Karpas-422 (cell line): Measurements from ENCODE around the gene TMEM43. TPM values are rescaled to one million over a fixed set of nuclear protein-coding genes. Genes with fewer than 3 reads are reported as not detected.

Experiments
- DNase-seq: peaks from one replicate; pipeline ENCODE4 v3.0.0-alpha.2; 2015
- H2AFZ ChIP-seq: fragments of 200-600 bp; sonication (generic); 2 replicates; pipeline ENCODE4 v1.6.1; 2014; ENCODE audit warnings: antibody characterized with exemption, low read length, mixed read lengths
- H3K27ac ChIP-seq: fragments of 200-600 bp; sonication (generic); 2 replicates; pipeline ENCODE4 v1.5.1; 2014; ENCODE audit warnings: mild to moderate bottlenecking, low read length, moderate library complexity
- H3K27me3 ChIP-seq: fragments of 200-600 bp; sonication (generic); 2 replicates; pipeline ENCODE4 v1.6.1; 2014; ENCODE audit warnings: low read length, mixed read lengths
- H3K36me3 ChIP-seq: fragments of 200-600 bp; sonication (generic); 2 replicates; pipeline ENCODE4 v1.6.1; 2014; ENCODE audit warnings: low read length, mixed read lengths; ENCODE audit not compliant: insufficient read depth
- H3K4me1 ChIP-seq: fragments of 200-600 bp; sonication (generic); 2 replicates; pipeline ENCODE4 v1.6.1; 2014; ENCODE audit warnings: mild to moderate bottlenecking, low read length, mixed read lengths
- H3K4me2 ChIP-seq: fragments of 200-600 bp; sonication (generic); 2 replicates; pipeline ENCODE4 v1.6.1; 2014; ENCODE audit warnings: low read length, low read depth, mild to moderate bottlenecking; ENCODE audit not compliant: poor library complexity, severe bottlenecking
- H3K4me3 ChIP-seq: fragments of 200-600 bp; sonication (generic); 2 replicates; pipeline ENCODE4 v1.5.1; 2014; ENCODE audit warnings: mild to moderate bottlenecking, antibody characterized with exemption, low read length, mixed read lengths
- H3K79me2 ChIP-seq: fragments of 200-600 bp; sonication (generic); 2 replicates; pipeline ENCODE4 v1.6.1; 2014; ENCODE audit warnings: mild to moderate bottlenecking, low read length, mixed read lengths
- H3K9ac ChIP-seq: fragments of 200-600 bp; sonication (generic); 2 replicates; pipeline ENCODE4 v1.6.0; 2014; ENCODE audit warnings: low read length
- H3K9me2 ChIP-seq: fragments of 200-600 bp; sonication (generic), shearing (Covaris generic); replicated peaks from 2 replicates; pipeline ENCODE4 v1.6.0; 2014; ENCODE audit warnings: mild to moderate bottlenecking, low read length, moderate library complexity; ENCODE audit not compliant: insufficient read depth
- H3K9me3 ChIP-seq: fragments of 300-700, 200-600 bp; sonication (generic); 2 replicates; pipeline ENCODE4 v1.6.1; 2014; ENCODE audit warnings: low read length, mixed read lengths
- H4K20me1 ChIP-seq: fragments of 200-600 bp; sonication (generic); 2 replicates; pipeline ENCODE4 v1.6.1; 2014; ENCODE audit warnings: mild to moderate bottlenecking, antibody characterized with exemption, low read length, low read depth; ENCODE audit not compliant: insufficient read depth
- total RNA-seq: library from RNA; depleted of rRNA; stranded (reverse); fragments of >200 nt; shearing (Covaris generic); gene quantifications from 2 replicates; pipeline ENCODE4 v1.2.3, GENCODE V29; 2014; ENCODE audit warnings: low replicate concordance; rRNA removed

The TMEM43 gene
- total RNA-seq, 1 experiment from 2014 or later = 31.9 TPM

GRCh38 chr3:14186854-14187458, 62.1 kb downstream of the TMEM43 start:
- H3K36me3 ChIP-seq = peaks cover 55% of the 10 kb centered on the region
- no peaks in the 10 kb centered on the region for H3K27me3 ChIP-seq
- no peak overlapping the region for H3K4me2 ChIP-seq
- H3K9me3 ChIP-seq = no peaks in the 10 kb centered on the region
- H3K4me1 ChIP-seq = peaks cover 19% of the 10 kb centered on the region
- H3K9me2 ChIP-seq = no peaks in the 10 kb centered on the region
- DNase-seq = no peak
- no peak overlapping the region for H3K4me3 ChIP-seq
- no peaks in the 10 kb centered on the region; the same call in 1 of the 2 replicates for H4K20me1 ChIP-seq
- H3K79me2 ChIP-seq = peaks cover 89% of the 10 kb centered on the region
- H3K27ac ChIP-seq = no peak overlapping the region
- no peak overlapping the region for H2AFZ ChIP-seq
- H3K9ac ChIP-seq = no peak overlapping the region

DNA sequence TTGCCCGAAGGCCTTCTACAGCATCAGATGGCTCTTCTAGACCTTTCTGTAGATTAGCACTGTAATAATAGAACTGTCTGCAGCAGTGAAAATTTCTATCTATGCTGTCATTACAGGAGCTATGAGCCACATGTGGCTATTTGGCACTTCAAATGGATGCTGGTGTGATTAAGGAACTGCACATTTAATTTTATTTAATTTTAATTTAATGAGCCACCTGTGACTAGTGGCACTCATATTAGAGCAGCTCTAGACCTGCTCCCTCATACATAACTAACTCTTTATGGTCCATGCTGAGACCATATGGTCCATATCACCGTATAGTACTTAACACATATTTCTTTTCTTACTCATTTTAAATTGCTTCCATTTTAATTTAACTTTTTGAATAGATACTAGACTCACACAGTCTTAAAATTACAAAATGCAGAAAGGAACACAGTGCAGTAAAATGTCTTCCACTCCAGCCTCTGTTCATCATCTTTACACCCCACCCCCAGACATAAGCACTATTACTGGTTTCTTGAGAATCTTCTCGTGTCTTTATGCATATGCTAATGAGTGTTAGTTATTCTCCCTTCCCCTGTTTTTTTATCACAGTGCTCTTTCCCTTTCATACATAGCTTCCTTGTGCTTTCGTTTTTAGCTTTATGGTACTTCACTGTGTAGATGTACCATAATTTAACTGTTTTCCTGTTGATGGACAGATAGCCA, 63.3 kb downstream of the TMEM43 start:
- H3K27ac ChIP-seq = no peak overlapping the region
- H3K27me3 ChIP-seq = no peaks in the 10 kb centered on the region
- no peak overlapping the region for H3K4me3 ChIP-seq
- no peak overlapping the region for H2AFZ ChIP-seq
- no peak for DNase-seq
- H3K9ac ChIP-seq = no peak overlapping the region
- no peak overlapping the region for H3K4me2 ChIP-seq
- peaks cover 7% of the 10 kb centered on the region for H3K4me1 ChIP-seq
- H3K9me3 ChIP-seq = no peaks in the 10 kb centered on the region
- no peaks in the 10 kb centered on the region for H3K9me2 ChIP-seq
- H3K79me2 ChIP-seq = peaks cover 86% of the 10 kb centered on the region
- peaks cover 43% of the 10 kb centered on the region for H3K36me3 ChIP-seq
- H4K20me1 ChIP-seq = no peaks in the 10 kb centered on the region

Other genes starting within 250 kb of the TMEM43 start
- gene WNT7A, start 245.0 kb upstream of the TMEM43 start, total RNA-seq = not detected in 2 replicates
- gene CHCHD4, start 182 bp upstream of the TMEM43 start, total RNA-seq = 19.4 and 19.7 TPM in 2 replicates
- 30.3 and 38.0 TPM in 2 replicates for gene XPC, start 53.5 kb downstream of the TMEM43 start, total RNA-seq
- 13.8 and 14.2 TPM in 2 replicates for gene LSM3, start 53.8 kb downstream of the TMEM43 start, total RNA-seq